ENCODE results near the gene TNFAIP3. TPM values are rescaled to one million over a fixed set of nuclear protein-coding genes. Genes with fewer than 3 reads are reported as not detected.
A peak's percentile ranks its signal among the peaks of the same experiment; 100 is the strongest.

The TNFAIP3 gene
- total RNA-seq, 2 donors from 2014 or later = 217 to 268 TPM

DNA sequence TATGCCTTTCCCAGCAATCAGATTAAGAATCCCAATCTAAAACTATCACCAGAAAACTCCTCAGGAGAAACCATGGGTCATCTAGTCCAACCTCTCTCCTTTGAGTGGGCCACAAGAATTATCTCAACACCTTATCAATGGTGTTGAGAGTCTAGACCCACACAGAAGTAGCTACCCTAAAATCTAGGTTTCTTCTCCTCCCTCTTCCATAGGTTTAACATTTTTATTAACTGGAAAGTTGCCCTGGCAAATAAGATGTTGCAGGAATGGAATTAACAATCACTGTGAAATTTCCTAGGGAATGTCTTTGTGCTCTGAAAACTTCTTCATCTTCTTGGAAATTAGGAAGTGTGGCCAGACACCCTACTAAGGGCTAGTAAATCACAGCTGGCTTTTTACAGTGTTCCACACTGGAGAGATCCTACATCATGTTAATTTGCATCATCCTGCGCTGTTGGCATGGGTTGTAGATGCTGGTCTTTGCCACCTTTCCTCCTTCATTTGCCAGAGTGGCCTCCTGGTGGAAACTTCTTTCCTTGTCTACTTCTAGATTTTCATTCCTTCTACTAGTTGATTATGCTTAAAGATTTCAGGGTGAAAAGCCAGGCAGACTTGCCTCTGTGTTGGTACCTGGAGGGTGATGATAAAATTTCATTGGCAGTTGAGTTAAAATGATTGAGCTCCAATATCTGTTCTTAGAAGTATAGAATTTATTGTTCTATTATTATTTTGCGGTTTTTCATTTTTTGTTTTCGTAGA is 2.7 kb downstream of the TNFAIP3 start:
- DNase-seq (ENCODE audit: low spot score in 2 of 2) (no peak), ATAC-seq (no peak)
- H3K36me3 Mint-ChIP-seq = peaks cover 71 to 83% of the 10 kb centered on the region in 2 donors
- H3K9me3 Mint-ChIP-seq = no peaks in the 10 kb centered on the region
- H3K27ac Mint-ChIP-seq = peak overlapping the region; percentile 90 to 98

DNA sequence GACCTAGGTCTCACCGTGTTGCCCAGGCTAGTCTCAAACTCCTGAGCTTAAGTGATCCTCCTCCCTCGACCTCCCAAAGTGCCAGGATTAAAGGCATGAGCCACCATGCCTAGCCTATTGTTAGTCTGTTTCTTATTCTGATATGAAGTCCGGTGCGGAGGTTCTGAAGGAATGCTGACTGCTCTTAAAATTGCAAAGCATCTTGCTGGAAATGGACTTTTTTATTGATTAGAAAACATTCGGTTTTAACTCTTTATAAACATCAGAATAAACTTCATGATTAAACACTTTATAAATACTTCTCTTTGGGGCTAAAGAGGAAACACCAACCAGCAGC is 3.2 kb downstream of the TNFAIP3 start:
- peak overlapping the region; percentile 90 to 98 for H3K27ac Mint-ChIP-seq
- DNase-seq (ENCODE audit: low spot score in 2 of 2) (no peak), ATAC-seq (no peak)
- no peaks in the 10 kb centered on the region for H3K9me3 Mint-ChIP-seq
- H3K36me3 Mint-ChIP-seq = peaks cover 73 to 85% of the 10 kb centered on the region in 2 donors

DNA sequence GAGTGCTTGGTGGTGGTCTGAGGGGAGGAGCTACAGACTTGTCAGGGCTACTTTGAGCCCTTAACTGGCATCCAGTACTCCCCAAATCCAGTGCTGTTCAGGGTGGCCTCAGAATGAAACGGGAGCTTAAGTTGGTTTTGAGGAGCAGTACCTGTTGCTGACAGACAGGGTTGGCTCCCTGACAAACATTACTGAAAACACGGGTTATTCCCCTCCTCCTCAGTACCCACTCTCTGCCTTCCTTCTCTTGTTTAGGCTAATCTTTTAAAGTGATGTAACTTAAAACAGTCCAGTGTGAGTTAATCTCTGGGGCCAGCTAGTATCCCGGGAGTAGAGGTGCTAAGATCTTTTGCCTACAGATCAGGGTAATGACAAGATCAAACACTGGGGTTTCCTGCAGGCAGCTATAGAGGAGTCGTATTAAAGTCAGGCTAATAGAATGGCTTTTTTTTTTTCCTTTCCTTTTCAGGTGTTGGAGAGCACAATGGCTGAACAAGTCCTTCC is 3.7 kb downstream of the TNFAIP3 start:
- peak overlapping the region; percentile 90 to 98 for H3K27ac Mint-ChIP-seq
- ATAC-seq = peak; percentile 41

DNA sequence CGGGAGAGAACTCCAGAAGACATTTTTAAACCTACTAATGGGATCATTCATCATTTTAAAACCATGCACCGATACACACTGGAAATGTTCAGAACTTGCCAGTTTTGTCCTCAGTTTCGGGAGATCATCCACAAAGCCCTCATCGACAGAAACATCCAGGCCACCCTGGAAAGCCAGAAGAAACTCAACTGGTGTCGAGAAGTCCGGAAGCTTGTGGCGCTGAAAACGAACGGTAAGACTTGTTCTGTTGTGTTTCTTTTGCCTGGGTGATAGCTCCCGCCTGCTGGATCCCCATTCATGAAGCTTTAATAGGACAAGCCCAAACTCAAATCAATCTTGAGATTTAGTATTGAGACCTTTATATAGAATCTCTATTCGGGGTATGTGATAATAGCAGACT is 4.2 kb downstream of the TNFAIP3 start:
- ATAC-seq (no peak), DNase-seq (ENCODE audit: low spot score in 2 of 2) (no peak)
- H3K9me3 Mint-ChIP-seq = no peaks in the 10 kb centered on the region
- H3K27ac Mint-ChIP-seq = peak overlapping the region; percentile 90 to 98
- peaks cover 81 to 92% of the 10 kb centered on the region in 2 donors for H3K36me3 Mint-ChIP-seq

More for the DNA sequence above, 3.7 kb downstream of the TNFAIP3 start:
- DNase-seq (ENCODE audit: low spot score in 2 of 2) = peak in 1 of 2 donors; percentile 48
- H3K36me3 Mint-ChIP-seq = peaks cover 79 to 90% of the 10 kb centered on the region in 2 donors
- H3K9me3 Mint-ChIP-seq = no peaks in the 10 kb centered on the region

DNA sequence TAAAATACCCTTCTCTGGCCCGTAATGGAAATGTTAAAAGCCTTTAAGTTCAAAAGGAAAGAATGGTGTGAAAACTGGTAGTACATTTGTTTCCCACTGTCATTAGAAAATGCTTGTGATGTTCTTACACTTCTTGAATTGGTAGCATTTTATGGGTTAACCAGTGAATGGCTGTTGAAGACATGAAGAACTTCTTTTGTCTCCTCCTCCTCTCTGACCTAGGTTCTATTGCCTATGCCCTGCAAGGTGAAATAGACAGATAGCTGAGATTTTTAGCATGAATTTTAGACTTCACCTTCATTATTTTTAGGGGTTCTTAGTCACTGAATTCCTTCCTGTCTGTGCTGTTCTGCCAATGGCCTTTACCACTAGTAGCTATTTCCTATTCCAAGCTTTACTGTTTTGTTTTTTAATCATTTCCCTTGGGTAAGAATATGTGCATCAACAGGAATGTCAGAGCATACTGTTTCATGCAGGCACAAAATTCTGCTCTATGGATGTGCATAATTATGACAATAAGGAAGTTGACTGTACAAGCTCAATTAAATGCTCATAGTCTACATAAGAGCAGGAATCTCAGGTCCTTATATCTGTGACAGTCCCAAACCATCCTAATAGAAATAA is 4.9 kb downstream of the TNFAIP3 start:
- Mint-ChIP-seq H3K36me3 (peaks cover 87 to 92% of the 10 kb centered on the region in 2 donors), H3K9me3 (no peaks in the 10 kb centered on the region), H3K27ac (peak overlapping the region; percentile 90 to 98)
- DNase-seq (ENCODE audit: low spot score in 2 of 2) (no peak), ATAC-seq (no peak)

DNA sequence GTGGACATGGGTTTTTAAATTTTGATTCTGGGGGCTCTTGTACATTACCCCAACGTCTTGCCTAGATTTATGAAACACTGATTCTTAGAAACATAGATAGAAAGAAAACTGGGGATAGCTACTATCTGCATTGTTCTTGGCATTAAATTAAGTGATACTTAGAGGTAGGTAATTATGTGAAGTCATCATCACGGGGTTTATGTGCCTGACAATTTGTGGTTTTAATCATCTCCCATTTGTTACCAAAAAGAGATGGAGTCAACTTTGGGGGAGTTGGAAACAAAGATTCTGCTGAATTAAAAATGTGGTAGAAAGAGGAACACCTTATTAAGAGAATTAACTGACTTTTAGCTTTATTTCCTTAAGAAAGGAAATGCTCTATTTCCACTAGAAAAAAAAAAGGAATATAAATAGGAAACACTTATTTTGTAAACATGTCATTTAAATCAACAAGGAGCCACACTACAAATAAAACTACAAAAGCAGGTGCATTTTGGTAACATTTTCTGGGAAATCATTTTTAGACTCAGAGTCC is 5.6 kb downstream of the TNFAIP3 start:
- Mint-ChIP-seq H3K36me3 (peaks cover 92 to 94% of the 10 kb centered on the region in 2 donors), H3K9me3 (no peaks in the 10 kb centered on the region), H3K27ac (peak overlapping the region; percentile 90)
- ATAC-seq (no peak), DNase-seq (ENCODE audit: low spot score in 2 of 2) (no peak)

DNA sequence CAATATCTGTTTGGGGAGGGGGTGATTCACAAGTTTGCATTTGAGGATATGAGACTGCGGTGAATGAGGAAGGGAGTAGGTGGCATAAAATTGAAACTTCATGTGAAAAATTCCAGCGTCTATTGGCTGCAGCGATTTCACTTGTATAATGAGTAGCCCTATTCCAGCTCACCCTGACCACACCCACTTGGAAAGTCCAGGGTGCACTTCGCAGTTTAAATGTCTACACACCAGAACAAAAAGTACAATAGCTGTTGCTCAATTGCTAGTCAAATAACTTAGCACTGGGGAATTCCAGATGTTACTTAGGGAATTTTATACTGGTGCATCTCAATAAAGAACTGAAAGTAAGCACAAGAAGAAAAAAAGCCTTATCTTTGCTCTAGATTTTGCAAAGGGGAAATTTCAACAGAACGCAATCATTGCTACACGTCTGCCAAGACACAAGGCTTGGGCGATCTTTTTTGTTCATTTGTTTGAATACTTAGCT is 6.3 kb downstream of the TNFAIP3 start:
- Mint-ChIP-seq H3K36me3 (peaks cover 92 to 97% of the 10 kb centered on the region in 2 donors), H3K27ac (peak overlapping the region; percentile 90), H3K9me3 (no peaks in the 10 kb centered on the region)
- ATAC-seq (peak; percentile 76 to 79), DNase-seq (ENCODE audit: low spot score in 2 of 2) (peak; percentile 72 to 89)

DNA sequence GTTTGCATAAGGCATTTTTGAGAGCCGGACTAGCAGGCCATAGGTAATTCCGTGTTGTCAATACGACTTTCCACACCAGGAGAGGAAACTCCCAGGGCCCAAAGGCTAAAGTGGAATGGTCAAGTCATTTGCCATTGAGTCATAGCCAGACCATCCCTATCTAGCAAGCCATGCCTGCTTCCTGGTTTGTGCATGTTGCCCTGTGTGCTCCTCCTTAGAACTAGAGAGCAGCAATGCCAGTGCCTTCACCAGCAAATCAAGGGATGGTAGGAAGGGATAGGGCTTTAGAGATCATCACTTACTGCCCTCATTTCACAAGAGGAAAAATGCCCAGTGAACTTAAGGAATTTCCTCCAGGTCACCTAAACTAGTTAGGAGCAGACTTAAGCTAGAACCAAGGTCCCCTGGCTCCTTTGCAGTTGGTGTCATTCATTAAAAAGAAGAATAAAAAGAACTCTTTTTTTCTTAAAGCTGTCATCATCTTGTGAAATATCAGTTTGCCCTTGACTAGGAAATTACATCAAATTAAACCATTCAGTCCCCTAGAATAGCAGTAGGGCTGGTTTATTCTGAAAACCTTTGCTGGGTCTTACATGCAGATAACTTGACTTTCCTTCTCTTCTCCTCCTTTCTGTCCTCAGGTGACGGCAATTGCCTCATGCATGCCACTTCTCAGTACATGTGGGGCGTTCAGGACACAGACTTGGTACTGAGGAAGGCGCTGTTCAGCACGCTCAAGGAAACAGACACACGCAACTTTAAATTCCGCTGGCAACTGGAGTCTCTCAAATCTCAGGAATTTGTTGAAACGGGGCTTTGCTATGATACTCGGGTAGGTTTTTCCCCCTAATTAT is 7.4 kb downstream of the TNFAIP3 start:
- no peak for ATAC-seq
- Mint-ChIP-seq H3K9me3 (no peaks in the 10 kb centered on the region), H3K36me3 (peaks cover 92 to 97% of the 10 kb centered on the region in 2 donors), H3K27ac (peak overlapping the region; percentile 90 to 97)
- DNase-seq (ENCODE audit: low spot score in 2 of 2) = no peak

DNA sequence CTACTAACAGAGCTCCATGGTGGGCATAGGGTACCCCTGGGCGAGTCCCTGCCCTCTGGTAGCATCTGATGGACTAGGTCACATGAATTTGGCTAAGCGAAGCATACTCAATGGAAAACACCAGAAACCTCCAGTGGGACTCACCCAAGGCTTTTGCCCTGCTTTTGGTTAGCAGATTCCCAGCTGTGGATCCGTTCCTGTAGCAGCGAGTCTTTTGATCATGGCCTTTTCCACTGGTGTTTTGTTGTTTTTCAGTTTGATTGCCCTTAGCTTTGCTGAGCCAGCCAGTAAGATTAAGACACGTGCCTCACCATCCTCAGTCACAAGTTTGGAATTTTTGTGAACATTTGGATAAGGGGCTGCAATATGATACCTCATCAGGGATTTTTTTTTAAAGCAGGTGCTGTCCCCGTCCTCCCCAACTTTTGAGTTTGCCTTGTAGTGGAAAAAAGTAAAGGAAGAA is 8.0 kb downstream of the TNFAIP3 start:
- Mint-ChIP-seq H3K27ac (peak overlapping the region; percentile 90 to 97), H3K36me3 (peaks cover 90 to 97% of the 10 kb centered on the region in 2 donors)
- ATAC-seq = peak in 1 of 2 donors; percentile 1

DNA sequence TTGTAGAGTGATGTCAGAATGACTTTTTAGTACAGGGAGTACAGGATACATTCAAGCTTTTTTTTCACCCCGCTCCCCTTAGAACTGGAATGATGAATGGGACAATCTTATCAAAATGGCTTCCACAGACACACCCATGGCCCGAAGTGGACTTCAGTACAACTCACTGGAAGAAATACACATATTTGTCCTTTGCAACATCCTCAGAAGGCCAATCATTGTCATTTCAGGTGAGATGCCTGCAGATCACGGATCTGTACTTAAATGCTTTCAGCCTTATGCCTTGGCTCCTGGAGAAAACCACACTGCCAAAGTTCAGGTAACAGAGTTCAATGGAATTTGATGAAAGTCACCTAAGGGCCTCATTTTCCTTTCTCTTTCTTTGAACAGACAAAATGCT is 8.5 kb downstream of the TNFAIP3 start:
- peak overlapping the region; percentile 90 to 97 for H3K27ac Mint-ChIP-seq
- DNase-seq (ENCODE audit: low spot score in 2 of 2) (no peak), ATAC-seq (peak in 1 of 2 donors; percentile 1)
- no peaks in the 10 kb centered on the region for H3K9me3 Mint-ChIP-seq
- peaks cover 90 to 97% of the 10 kb centered on the region in 2 donors for H3K36me3 Mint-ChIP-seq

More for the DNA sequence above, 8.0 kb downstream of the TNFAIP3 start:
- no peaks in the 10 kb centered on the region for H3K9me3 Mint-ChIP-seq
- DNase-seq (ENCODE audit: low spot score in 2 of 2) = no peak

DNA sequence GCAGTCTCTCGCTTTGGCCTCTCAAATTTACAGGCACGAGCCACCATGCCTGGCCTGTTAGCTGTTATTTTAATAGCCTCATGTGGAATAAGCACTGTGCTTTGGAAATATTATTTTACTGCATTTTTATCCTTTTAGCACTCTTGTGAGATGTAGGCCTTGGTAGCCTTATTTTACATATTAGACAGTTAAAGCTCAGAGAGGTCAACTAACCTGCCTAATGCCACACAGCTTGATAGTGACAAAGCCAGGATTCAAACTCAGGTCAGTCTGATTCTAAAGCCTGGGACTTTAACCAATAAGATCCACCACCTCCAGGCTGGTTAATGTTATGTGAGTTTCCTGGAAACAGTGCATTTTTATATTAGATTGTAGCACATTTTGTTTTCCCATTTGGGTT is 9.5 kb downstream of the TNFAIP3 start:
- peak overlapping the region; percentile 79 to 87 for H3K27ac Mint-ChIP-seq

DNA sequence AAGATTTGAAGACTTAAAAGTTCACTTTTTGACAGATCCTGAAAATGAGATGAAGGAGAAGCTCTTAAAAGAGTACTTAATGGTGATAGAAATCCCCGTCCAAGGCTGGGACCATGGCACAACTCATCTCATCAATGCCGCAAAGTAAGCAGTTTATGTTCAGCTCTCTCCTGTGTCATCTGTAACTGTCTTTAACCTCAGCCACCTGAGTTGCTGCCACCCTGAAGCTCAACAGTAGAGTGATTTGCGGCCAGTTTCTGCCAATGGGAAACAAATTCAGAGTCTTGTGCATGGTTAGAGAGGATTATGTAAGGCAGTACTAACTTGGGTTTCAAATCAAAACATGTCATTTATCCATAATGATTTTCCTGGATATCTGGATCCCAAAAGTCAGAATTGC is 10.1 kb downstream of the TNFAIP3 start:
- ATAC-seq (no peak), DNase-seq (ENCODE audit: low spot score in 2 of 2) (no peak)
- peak overlapping the region; percentile 79 to 87 for H3K27ac Mint-ChIP-seq
- H3K9me3 Mint-ChIP-seq = no peaks in the 10 kb centered on the region
- H3K36me3 Mint-ChIP-seq = peaks cover 85 to 88% of the 10 kb centered on the region in 2 donors

More for the DNA sequence above, 9.5 kb downstream of the TNFAIP3 start:
- ATAC-seq = no peak
- Mint-ChIP-seq H3K9me3 (no peaks in the 10 kb centered on the region), H3K36me3 (peaks cover 90 to 93% of the 10 kb centered on the region in 2 donors)
- DNase-seq (ENCODE audit: low spot score in 2 of 2) = no peak

DNA sequence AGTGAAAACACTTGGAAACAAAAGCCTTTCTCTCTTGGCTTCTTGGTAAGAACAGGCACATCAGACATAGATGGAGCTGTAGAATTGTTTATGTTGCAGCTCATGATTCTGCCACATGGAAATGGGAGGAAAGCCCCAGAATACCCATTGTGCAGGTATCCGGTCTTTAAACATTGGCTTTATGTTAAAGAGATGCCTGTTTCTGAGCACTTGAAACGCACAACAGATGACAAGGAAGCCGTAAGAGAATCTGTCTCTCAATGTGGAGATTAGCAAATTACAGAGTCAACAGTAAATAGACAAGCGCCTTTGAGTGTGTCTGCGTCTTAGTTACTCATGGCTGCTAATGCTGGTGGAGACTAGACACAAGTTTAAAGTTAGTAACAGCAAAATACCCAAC is 10.5 kb downstream of the TNFAIP3 start:
- H3K36me3 Mint-ChIP-seq = peaks cover 80 to 83% of the 10 kb centered on the region in 2 donors
- ATAC-seq (no peak), DNase-seq (ENCODE audit: low spot score in 2 of 2) (no peak)
- no peaks in the 10 kb centered on the region for H3K9me3 Mint-ChIP-seq
- H3K27ac Mint-ChIP-seq = peak overlapping the region in 1 of 2 donors; percentile 87

DNA sequence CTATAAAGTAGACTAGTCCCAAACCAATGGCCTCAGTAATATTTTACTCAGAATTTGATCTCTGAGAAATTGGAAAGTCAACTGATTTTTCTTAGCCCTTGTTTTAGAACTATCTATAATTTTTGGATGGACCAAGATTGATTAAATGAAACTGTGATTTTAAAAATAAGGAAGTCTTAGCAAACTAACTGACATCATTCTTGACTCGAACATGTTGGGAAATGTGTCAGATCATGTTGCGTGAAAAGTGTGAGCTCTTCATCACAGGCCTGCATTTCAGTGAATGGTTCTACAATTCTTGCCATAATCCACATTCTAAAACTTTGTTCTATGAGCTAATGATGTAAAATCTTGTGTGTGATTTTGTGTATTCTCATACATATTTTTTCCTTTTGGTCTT is 11.0 kb downstream of the TNFAIP3 start:
- no peaks in the 10 kb centered on the region for H3K9me3 Mint-ChIP-seq
- peak overlapping the region; percentile 86 to 87 for H3K27ac Mint-ChIP-seq
- ATAC-seq (no peak), DNase-seq (ENCODE audit: low spot score in 2 of 2) (no peak)
- H3K36me3 Mint-ChIP-seq = peaks cover 76 to 79% of the 10 kb centered on the region in 2 donors

DNA sequence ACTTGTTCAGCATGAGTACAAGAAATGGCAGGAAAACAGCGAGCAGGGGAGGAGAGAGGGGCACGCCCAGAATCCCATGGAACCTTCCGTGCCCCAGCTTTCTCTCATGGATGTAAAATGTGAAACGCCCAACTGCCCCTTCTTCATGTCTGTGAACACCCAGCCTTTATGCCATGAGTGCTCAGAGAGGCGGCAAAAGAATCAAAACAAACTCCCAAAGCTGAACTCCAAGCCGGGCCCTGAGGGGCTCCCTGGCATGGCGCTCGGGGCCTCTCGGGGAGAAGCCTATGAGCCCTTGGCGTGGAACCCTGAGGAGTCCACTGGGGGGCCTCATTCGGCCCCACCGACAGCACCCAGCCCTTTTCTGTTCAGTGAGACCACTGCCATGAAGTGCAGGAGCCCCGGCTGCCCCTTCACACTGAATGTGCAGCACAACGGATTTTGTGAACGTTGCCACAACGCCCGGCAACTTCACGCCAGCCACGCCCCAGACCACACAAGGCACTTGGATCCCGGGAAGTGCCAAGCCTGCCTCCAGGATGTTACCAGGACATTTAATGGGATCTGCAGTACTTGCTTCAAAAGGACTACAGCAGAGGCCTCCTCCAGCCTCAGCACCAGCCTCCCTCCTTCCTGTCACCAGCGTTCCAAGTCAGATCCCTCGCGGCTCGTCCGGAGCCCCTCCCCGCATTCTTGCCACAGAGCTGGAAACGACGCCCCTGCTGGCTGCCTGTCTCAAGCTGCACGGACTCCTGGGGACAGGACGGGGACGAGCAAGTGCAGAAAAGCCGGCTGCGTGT is 11.6 kb downstream of the TNFAIP3 start:
- DNase-seq (ENCODE audit: low spot score in 2 of 2) (no peak), ATAC-seq (no peak)
- Mint-ChIP-seq H3K36me3 (peaks cover 69 to 72% of the 10 kb centered on the region in 2 donors), H3K27ac (peak overlapping the region; percentile 86 to 87), H3K9me3 (no peaks in the 10 kb centered on the region)

Measured in activated naive CD4-positive, alpha-beta T cell treated with anti-CD3 and anti-CD28 coated beads, Interleukin-2, amount 50 U/mL, for 72 hours (primary cell).